Activated CD8-positive, alpha-beta T cell treated with anti-CD3 and anti-CD28 coated beads for 36 hours (primary cell): Measurements from ENCODE around the gene SOX8. TPM values are rescaled to one million over a fixed set of nuclear protein-coding genes. Genes with fewer than 3 reads are reported as not detected.
A peak's percentile ranks its signal among the peaks of the same experiment; 100 is the strongest.

Experiments used
- ATAC-seq: fragments of 200-7000 bp; cut with Tn5 transposase; one replicate; pipeline ENCODE4 v1.10.0; 2021; ENCODE audit warnings: mild to moderate bottlenecking, moderate library complexity
- CTCF ChIA-PET: fragments of 350-600 bp; sonication (Branson Sonifier 250); formaldehyde crosslinking; loops from one replicate; lab custom pipeline; 2021; ENCODE audit warnings: antibody characterized with exemption; lab: Charles Lee
- POLR2A ChIA-PET: fragments of 350-600 bp; sonication (Branson Sonifier 250); formaldehyde crosslinking; loops from one replicate; lab custom pipeline; 2021; ENCODE audit warnings: antibody characterized with exemption; lab: Charles Lee
- DNase-seq: peaks from one replicate; pipeline ENCODE4 v3.0.0-alpha.2; 2020
- H3K27ac Mint-ChIP-seq: one replicate; pipeline ENCODE4 v1.8.0; 2021; ENCODE audit warnings: mild to moderate bottlenecking, mixed read lengths
- H3K27me3 Mint-ChIP-seq: one replicate; pipeline ENCODE4 v1.8.0; 2021; ENCODE audit warnings: mixed read lengths
- H3K36me3 Mint-ChIP-seq: one replicate; pipeline ENCODE4 v1.8.0; 2021; ENCODE audit warnings: low read depth, mixed read lengths
- H3K4me1 Mint-ChIP-seq: one replicate; pipeline ENCODE4 v1.8.0; 2021; ENCODE audit warnings: low read depth, mixed read lengths
- H3K4me3 Mint-ChIP-seq: one replicate; pipeline ENCODE4 v1.8.0; 2021; ENCODE audit warnings: mild to moderate bottlenecking, moderate library complexity, mixed read lengths
- H3K9me3 Mint-ChIP-seq: one replicate; pipeline ENCODE4 v1.8.0; 2021; ENCODE audit warnings: mixed read lengths
- CTCF ChIP-seq: fragments of 200-600 bp; IDR thresholded peaks from one replicate; pipeline ENCODE4 v1.8.0; 2022; ENCODE audit warnings: antibody characterized with exemption, mild to moderate bottlenecking
- intact Hi-C: fragments of 100-400 bp; cut with micrococcal nuclease; formaldehyde crosslinking; loops from one replicate; pipeline ENCODE4 v1.10.0; 2022
- total RNA-seq, 2 experiments: library from RNA; stranded (reverse); gene quantifications; one replicate each; pipeline ENCODE4 v1.2.3, GENCODE V29; 2021

SOX8 gene
- total RNA-seq, 2 experiments from 2014 or later, result 1.6 to 2.1 TPM

GRCh38 chr16:964356-965035 lies 17.1 kb upstream of the SOX8 start:
- peak overlapping the region; percentile 87 for H3K27ac Mint-ChIP-seq
- ChIA-PET POLR2A (interaction anchor here (0.9 kb wide), 1 partner anchor 12 kb away, joined by 3 read pairs; no protein-coding TSS in a partner anchor), CTCF (interaction anchor here (0.8 to 1.2 kb wide), 3 partner anchors 16 to 93 kb away, joined by 3 to 4 read pairs (median 4); no protein-coding TSS in a partner anchor)
- H3K27me3 Mint-ChIP-seq, result no peaks in the 10 kb centered on the region
- peaks cover 26% of the 10 kb centered on the region for H3K4me1 Mint-ChIP-seq
- ATAC-seq (peak; percentile 68), DNase-seq (peak; percentile 46)
- H3K9me3 Mint-ChIP-seq, result peaks cover 2% of the 10 kb centered on the region
- H3K36me3 Mint-ChIP-seq, result peaks cover 19% of the 10 kb centered on the region
- no peak for TF ChIP-seq CTCF
- peak overlapping the region; percentile 41 for H3K4me3 Mint-ChIP-seq
- intact Hi-C loops, result no loop called here

GRCh38 chr16:965036-965395 lies 16.6 kb upstream of the SOX8 start:
- peaks cover 2% of the 10 kb centered on the region for H3K9me3 Mint-ChIP-seq
- DNase-seq (no peak), ATAC-seq (no peak)
- no peak for TF ChIP-seq CTCF
- peaks cover 18% of the 10 kb centered on the region for H3K36me3 Mint-ChIP-seq
- intact Hi-C loops, result no loop called here
- ChIA-PET POLR2A (no interaction called here), CTCF (interaction anchor here (1.2 kb wide), 1 partner anchor 39 kb away, joined by 4 read pairs; no protein-coding TSS in a partner anchor)
- peak overlapping the region; percentile 87 for H3K27ac Mint-ChIP-seq
- H3K4me1 Mint-ChIP-seq, result peaks cover 28% of the 10 kb centered on the region
- H3K4me3 Mint-ChIP-seq, result peak overlapping the region; percentile 32
- no peaks in the 10 kb centered on the region for H3K27me3 Mint-ChIP-seq

- Mint-ChIP-seq H3K27ac (no peak overlapping the region), H3K4me3 (no peak overlapping the region), H3K27me3 (no peaks in the 10 kb centered on the region), H3K4me1 (peaks cover 28% of the 10 kb centered on the region), H3K9me3 (peaks cover 2% of the 10 kb centered on the region), H3K36me3 (peaks cover 18% of the 10 kb centered on the region)
- ChIA-PET CTCF (no interaction called here), POLR2A (no interaction called here)
- intact Hi-C loops, result no loop called here
- DNase-seq, result no peak
- no peak for ATAC-seq
- TF ChIP-seq CTCF, result no peak
These were observed 16.1 kb upstream of the SOX8 start for GRCh38 chr16:965487-965886.

- no peak for TF ChIP-seq CTCF
- no peaks in the 10 kb centered on the region for H3K27me3 Mint-ChIP-seq
- H3K4me1 Mint-ChIP-seq, result peaks cover 28% of the 10 kb centered on the region
- CTCF ChIA-PET, result no interaction called here
- peaks cover 18% of the 10 kb centered on the region for H3K36me3 Mint-ChIP-seq
- POLR2A ChIA-PET, result no interaction called here
- no peak overlapping the region for H3K27ac Mint-ChIP-seq
- H3K9me3 Mint-ChIP-seq, result peaks cover 2% of the 10 kb centered on the region
- intact Hi-C loops, result no loop called here
- ATAC-seq (no peak), DNase-seq (no peak)
- no peak overlapping the region for H3K4me3 Mint-ChIP-seq
These were observed 15.5 kb upstream of the SOX8 start for GRCh38 chr16:966035-966434.

GRCh38 chr16:966505-966904 lies 15.1 kb upstream of the SOX8 start:
- Mint-ChIP-seq H3K4me1 (peaks cover 28% of the 10 kb centered on the region), H3K27me3 (no peaks in the 10 kb centered on the region), H3K27ac (no peak overlapping the region), H3K4me3 (no peak overlapping the region), H3K36me3 (peaks cover 18% of the 10 kb centered on the region), H3K9me3 (peaks cover 2% of the 10 kb centered on the region)
- ChIA-PET CTCF (no interaction called here), POLR2A (no interaction called here)
- intact Hi-C loops, result no loop called here
- DNase-seq (no peak), ATAC-seq (no peak)
- no peak for TF ChIP-seq CTCF
